GM12891 (cell line): ENCODE results near the gene MYCBPAP.

ENCODE experiments used
- DNase-seq: peaks from one replicate; pipeline ENCODE4 v3.0.0; 2011; ENCODE audit warnings: low spot score; ENCODE audit not compliant: insufficient read length
- FAIRE-seq: peaks from 2 replicates; lab custom pipeline; 2011; peaks lifted over from hg19 to GRCh38; lab: Jason Lieb, UNC
- PAX5 ChIP-seq: IDR thresholded peaks from 2 replicates; pipeline ENCODE4 v1.6.1; 2011; ENCODE audit warnings: low read length, moderate library complexity, mild to moderate bottlenecking; ENCODE audit not compliant: insufficient read depth, severe bottlenecking
- POLR2A ChIP-seq: IDR thresholded peaks from 2 replicates; pipeline ENCODE4 v1.6.1; 2011; ENCODE audit warnings: low read depth, low read length, control low read depth
- POLR2AphosphoS5 ChIP-seq: IDR thresholded peaks from 2 replicates; pipeline ENCODE4 v1.6.1; 2011; ENCODE audit warnings: low read depth, low read length, control low read depth
- POU2F2 ChIP-seq: IDR thresholded peaks from 2 replicates; pipeline ENCODE4 v1.6.1; 2011; ENCODE audit warnings: low read depth, mild to moderate bottlenecking, control low read depth, low read length, moderate library complexity
- SPI1 ChIP-seq: IDR thresholded peaks from 2 replicates; pipeline ENCODE4 v1.6.1; 2011; ENCODE audit warnings: low read depth, low read length, control low read depth
- TAF1 ChIP-seq: IDR thresholded peaks from 2 replicates; pipeline ENCODE4 v1.6.1; 2011; ENCODE audit warnings: low read depth, low read length, control low read depth

Gene MYCBPAP

DNA sequence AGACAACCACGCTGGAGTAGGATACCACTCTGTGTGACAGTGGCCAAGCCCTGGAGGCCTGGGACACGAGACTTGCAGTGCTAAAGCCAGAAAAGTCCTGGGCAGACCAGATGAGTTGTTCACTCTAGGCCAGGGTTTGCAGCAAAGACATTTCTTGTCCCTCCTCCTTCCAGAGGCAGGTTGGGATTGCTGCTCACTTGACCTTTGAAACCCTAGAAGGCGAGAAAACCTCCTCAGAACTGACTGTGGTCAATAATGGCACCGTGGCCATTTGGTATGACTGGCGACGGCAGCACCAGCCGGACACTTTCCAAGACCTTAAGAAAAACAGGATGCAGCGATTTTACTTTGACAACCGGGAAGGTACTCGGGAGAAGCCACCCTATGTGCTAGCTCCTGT is 14.5 kb downstream of the MYCBPAP start:
- DNase-seq (no peak), FAIRE-seq (no peak)
- TF ChIP-seq POU2F2 (no peak), SPI1 (no peak), TAF1 (no peak), POLR2A (no peak), PAX5 (no peak), POLR2AphosphoS5 (no peak)

DNA sequence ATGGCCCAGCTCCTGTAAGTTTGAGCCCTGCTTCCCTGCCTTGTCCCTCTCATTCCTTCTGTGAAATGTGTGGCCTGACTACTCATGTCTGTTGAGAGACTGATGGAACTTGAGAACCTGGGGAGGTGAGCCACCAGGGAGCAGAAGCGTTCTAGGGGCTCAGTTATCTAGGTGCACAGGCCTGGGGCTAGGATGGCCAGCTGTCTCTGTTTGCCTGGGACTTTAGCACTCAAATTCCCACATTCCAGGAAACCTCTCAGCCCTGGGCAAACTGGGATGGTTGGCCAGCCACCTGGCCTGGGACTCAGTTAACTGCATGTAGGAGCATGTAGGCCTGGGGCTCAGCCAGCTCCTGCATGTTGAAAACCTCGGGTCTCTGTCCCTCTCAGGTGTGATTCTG is 15.0 kb downstream of the MYCBPAP start:
- no peak for FAIRE-seq
- DNase-seq: no peak
- no peak for TF ChIP-seq TAF1

GRCh38 chr17:50524838-50525237 is 16.6 kb downstream of the MYCBPAP start:
- no peak for FAIRE-seq

DNA sequence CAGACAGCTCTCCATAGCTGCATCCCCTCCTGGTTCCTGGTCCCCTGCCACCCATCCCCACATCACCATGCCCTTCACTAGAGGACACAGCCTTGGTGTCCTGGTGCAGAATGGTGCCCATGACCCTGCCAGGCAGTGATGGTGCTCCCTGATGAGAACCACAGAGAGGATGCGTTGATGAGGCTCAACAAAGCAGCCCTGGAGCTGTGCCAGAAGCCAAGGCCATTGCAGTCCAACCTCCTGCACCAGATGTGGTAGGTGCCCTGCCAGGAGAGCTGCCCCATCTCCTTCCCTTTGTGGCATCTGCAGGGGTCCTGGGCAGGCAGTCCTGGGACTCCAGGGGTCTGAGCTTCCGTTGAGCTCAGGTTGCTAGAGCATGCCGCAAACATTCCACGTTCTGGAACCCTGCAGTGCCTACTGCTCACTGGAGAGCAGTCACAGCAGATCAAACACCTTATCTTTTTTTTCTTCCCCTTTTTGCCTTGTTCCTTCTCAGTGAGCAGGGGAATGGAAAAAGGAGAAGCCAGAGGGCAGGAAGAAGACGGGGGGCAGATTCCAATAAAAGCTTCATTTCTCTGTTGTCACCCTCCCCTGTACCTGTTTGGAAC is 19.0 kb downstream of the MYCBPAP start:
- DNase-seq (no peak), FAIRE-seq (no peak)
- no peak for TF ChIP-seq POLR2A
- TF ChIP-seq POLR2AphosphoS5: no peak
- TF ChIP-seq SPI1: no peak
- no peak for TF ChIP-seq TAF1
- TF ChIP-seq POU2F2: no peak
- no peak for TF ChIP-seq PAX5

More at GRCh38 chr17:50524838-50525237, 16.6 kb downstream of the MYCBPAP start:
- no peak for DNase-seq
- TF ChIP-seq SPI1: no peak
- TF ChIP-seq POLR2AphosphoS5: no peak
- TF ChIP-seq TAF1: no peak
- no peak for TF ChIP-seq PAX5
- no peak for TF ChIP-seq POLR2A
- TF ChIP-seq POU2F2: no peak

- TF ChIP-seq POLR2A: no peak
- TF ChIP-seq POU2F2: no peak
- no peak for TF ChIP-seq POLR2AphosphoS5
- no peak for TF ChIP-seq TAF1
- no peak for TF ChIP-seq SPI1
- no peak for TF ChIP-seq PAX5
- FAIRE-seq (no peak), DNase-seq (no peak)
These were observed 19.8 kb downstream of the MYCBPAP start for GRCh38 chr17:50527949-50528474.

DNA sequence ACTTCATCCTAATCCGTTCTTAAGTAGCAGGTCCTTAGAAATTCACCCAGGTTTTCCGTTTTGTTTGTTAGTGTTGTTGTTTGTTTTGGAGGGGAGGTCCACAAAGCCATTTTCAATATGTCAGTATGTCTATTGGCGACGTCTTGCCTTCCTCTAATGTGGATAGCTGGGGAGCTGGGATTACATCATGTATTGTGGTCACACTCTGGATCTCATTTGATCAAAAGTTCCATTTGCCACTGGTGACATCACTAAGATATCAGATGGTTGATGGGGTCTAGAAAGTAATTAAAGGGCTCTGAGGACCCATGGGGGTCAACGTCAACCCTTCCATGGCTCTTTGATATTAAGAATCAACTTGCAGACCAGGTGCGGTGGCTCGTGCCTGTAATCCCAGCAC is 21.6 kb downstream of the MYCBPAP start:
- TF ChIP-seq POLR2A (no peak), POLR2AphosphoS5 (no peak), PAX5 (no peak), SPI1 (no peak), POU2F2 (no peak), TAF1 (no peak)
- DNase-seq: no peak
- FAIRE-seq: no peak

GRCh38 chr17:50531428-50532025 is 23.3 kb downstream of the MYCBPAP start:
- FAIRE-seq (no peak), DNase-seq (no peak)
- TF ChIP-seq POLR2A: no peak
- TF ChIP-seq POLR2AphosphoS5: no peak
- no peak for TF ChIP-seq POU2F2
- TF ChIP-seq SPI1: no peak
- no peak for TF ChIP-seq PAX5
- no peak for TF ChIP-seq TAF1

DNA sequence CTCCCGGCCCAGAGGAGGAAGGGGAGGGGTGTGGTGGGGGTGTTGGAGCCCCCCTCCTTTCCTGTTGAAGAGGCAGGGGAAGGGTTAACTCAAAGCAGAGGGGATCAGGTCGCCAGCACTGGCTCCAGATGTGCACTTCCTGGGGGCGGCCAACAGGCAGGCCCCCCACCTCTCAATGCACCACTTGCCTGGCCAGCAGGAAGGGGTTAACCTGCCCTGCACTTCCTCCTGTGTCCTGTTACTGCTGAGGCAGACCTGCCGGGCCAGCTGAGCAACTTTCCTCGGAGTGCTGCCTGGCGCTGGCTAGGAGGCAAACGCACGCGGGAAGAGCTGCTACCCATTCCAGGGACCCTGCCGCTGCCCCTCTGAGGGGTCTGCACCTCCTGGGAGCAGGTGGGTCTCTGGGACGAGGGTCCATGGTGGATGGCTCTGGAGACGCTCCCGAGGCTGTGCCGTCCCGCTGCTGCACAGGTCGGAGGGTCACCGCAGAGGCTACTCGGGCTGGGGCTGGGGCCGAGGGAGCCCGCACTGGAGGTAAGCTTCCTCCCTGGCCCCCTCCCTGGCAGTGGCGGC is 24.3 kb downstream of the MYCBPAP start, which contains the start of gene EPN3:
EPN3 (plus strand) TSS at position 284 of the 573 bp plus-strand sequence. CDS start 3,822 bp downstream, outside the sequence.
- TF ChIP-seq SPI1 (no peak), POU2F2 (no peak), PAX5 (no peak), TAF1 (no peak), POLR2AphosphoS5 (no peak), POLR2A (no peak)
- no peak for DNase-seq
- peak; percentile 9 for FAIRE-seq

- DNase-seq (no peak), FAIRE-seq (no peak)
- TF ChIP-seq PAX5 (no peak), SPI1 (no peak), POLR2AphosphoS5 (no peak), POLR2A (no peak), POU2F2 (no peak), TAF1 (no peak)
These were observed 24.9 kb downstream of the MYCBPAP start for GRCh38 chr17:50533185-50533584.
